K562 treated with DMSO at 1 percent for 4 hours (cell line): Measurements from ENCODE around the gene BHMT. TPM values are rescaled to one million over a fixed set of nuclear protein-coding genes. Genes with fewer than 3 reads are reported as not detected.

Experiments used
- total RNA-seq: library from RNA; unstranded; fragments of 300-600 nt; gene quantifications from 2 replicates; pipeline ENCODE4 v1.2.3, GENCODE V29; 2022; ENCODE audit not compliant: insufficient read depth

Gene BHMT, protein sequence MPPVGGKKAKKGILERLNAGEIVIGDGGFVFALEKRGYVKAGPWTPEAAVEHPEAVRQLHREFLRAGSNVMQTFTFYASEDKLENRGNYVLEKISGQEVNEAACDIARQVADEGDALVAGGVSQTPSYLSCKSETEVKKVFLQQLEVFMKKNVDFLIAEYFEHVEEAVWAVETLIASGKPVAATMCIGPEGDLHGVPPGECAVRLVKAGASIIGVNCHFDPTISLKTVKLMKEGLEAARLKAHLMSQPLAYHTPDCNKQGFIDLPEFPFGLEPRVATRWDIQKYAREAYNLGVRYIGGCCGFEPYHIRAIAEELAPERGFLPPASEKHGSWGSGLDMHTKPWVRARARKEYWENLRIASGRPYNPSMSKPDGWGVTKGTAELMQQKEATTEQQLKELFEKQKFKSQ
- not detected in 2 replicates for total RNA-seq

GRCh38 chr5:79111387-79111959, at the start of gene BHMT:
Gene BHMT, plus strand, starts transcription at chr5:79111809. Its CDS starts 77 bp downstream, at chr5:79111886.

GRCh38 chr5:79069488-79070349, 41.9 kb upstream of the BHMT start, which contains the start of the genes BHMT2 and DMGDH:
Gene BHMT2, plus strand, starts transcription at chr5:79069767. Its CDS starts 16 bp downstream, at chr5:79069783.
Gene DMGDH, minus strand, starts transcription at chr5:79069674. Its CDS starts 54 bp downstream, at chr5:79069620.

Other genes starting within 250 kb of the BHMT start
- 4.4 and 4.5 TPM in 2 replicates for gene ARSB, start 126.5 kb upstream of the BHMT start, total RNA-seq
- gene DMGDH, start 42.1 kb upstream of the BHMT start, total RNA-seq: 0.63 TPM in 1 of 2 replicates, not detected in the other
- gene BHMT2, start 42.0 kb upstream of the BHMT start, total RNA-seq: not detected in 2 replicates
- gene JMY, start 124.3 kb downstream of the BHMT start, total RNA-seq: 3.6 and 5.2 TPM in 2 replicates